ENCODE data around the gene ATP11A.
"Not testable (repeated sequence)": the region's sequence is repeated elsewhere in the genome, so short reads cannot be mapped to it uniquely, and the experiment has no call there.

Gene ATP11A

GRCh38 chr13:112672651-112673284 is 17.1 kb upstream of the ATP11A start:
- H3K4me2 ChIP-seq (ENCODE audit: low read length) = no peak overlapping the region
- no peak overlapping the region for H3K27ac ChIP-seq (ENCODE audit: low read depth, low read length)
- H2AK5ac ChIP-seq (ENCODE audit: low read length) = no peak overlapping the region
- no peak overlapping the region for H3K4me3 ChIP-seq (ENCODE audit: low read length)
- H3K9ac ChIP-seq (ENCODE audit: low read length) = no peak overlapping the region
- no peak overlapping the region for H2BK120ac ChIP-seq (ENCODE audit: low read depth, low read length)
- no peaks in the 10 kb centered on the region for H3K79me2 ChIP-seq (ENCODE audit: control insufficient read depth, insufficient read depth, low read length)
- no peaks in the 10 kb centered on the region for H3K79me1 ChIP-seq (ENCODE audit: low read length)
- no peaks in the 10 kb centered on the region for H3K4me1 ChIP-seq (ENCODE audit: control insufficient read depth, low read depth, low read length)
- H3K27me3 ChIP-seq (ENCODE audit: insufficient read depth, low read length, poor library complexity) = no peaks in the 10 kb centered on the region
- H3K56ac ChIP-seq (ENCODE audit: low read length) = peak overlapping the region; percentile 31
- H3K36me3 ChIP-seq (ENCODE audit: control insufficient read depth, insufficient read depth, low read length) = no peaks in the 10 kb centered on the region
- no peak overlapping the region for H4K5ac ChIP-seq (ENCODE audit: low read length)
- no peak overlapping the region for H3K23ac ChIP-seq (ENCODE audit: low read length)
- no peak for DNase-seq
- no peak overlapping the region for H3K18ac ChIP-seq (ENCODE audit: low read length)
- H3K4ac ChIP-seq (ENCODE audit: low read depth, low read length) = no peak overlapping the region
- no peak overlapping the region for H2BK15ac ChIP-seq (replicated peaks; ENCODE audit: low read depth)
- H2BK5ac ChIP-seq (ENCODE audit: low read length) = no peak overlapping the region
- no CpG with 5 or more reads among the region's 8 CpGs for WGBS (ENCODE audit: extremely low coverage, insufficient coverage, low lambda C conversion rate)
- no peak overlapping the region for H4K8ac ChIP-seq (ENCODE audit: low read depth, low read length)

GRCh38 chr13:112674412-112675365 is 15.1 kb upstream of the ATP11A start:
- H4K5ac ChIP-seq (ENCODE audit: low read length) = no peak overlapping the region
- no peak overlapping the region for H2BK5ac ChIP-seq (ENCODE audit: low read length)
- H2BK120ac ChIP-seq (ENCODE audit: low read depth, low read length) = no peak overlapping the region
- H3K56ac ChIP-seq (ENCODE audit: low read length) = no peak overlapping the region
- no peak overlapping the region for H3K4me2 ChIP-seq (ENCODE audit: low read length)
- H3K36me3 ChIP-seq (ENCODE audit: control insufficient read depth, insufficient read depth, low read length) = no peaks in the 10 kb centered on the region
- no CpG with 5 or more reads among the region's 15 CpGs for WGBS (ENCODE audit: extremely low coverage, insufficient coverage, low lambda C conversion rate)
- no peaks in the 10 kb centered on the region for H3K79me1 ChIP-seq (ENCODE audit: low read length)
- H2AK5ac ChIP-seq (ENCODE audit: low read length) = no peak overlapping the region
- DNase-seq = no peak
- H3K18ac ChIP-seq (ENCODE audit: low read length) = no peak overlapping the region
- no peaks in the 10 kb centered on the region for H3K4me1 ChIP-seq (ENCODE audit: control insufficient read depth, low read depth, low read length)
- no peak overlapping the region for H3K23ac ChIP-seq (ENCODE audit: low read length)
- H3K79me2 ChIP-seq (ENCODE audit: control insufficient read depth, insufficient read depth, low read length) = no peaks in the 10 kb centered on the region
- no peak overlapping the region for H3K27ac ChIP-seq (ENCODE audit: low read depth, low read length)
- no peak overlapping the region for H3K4me3 ChIP-seq (ENCODE audit: low read length)
- H2BK15ac ChIP-seq (replicated peaks; ENCODE audit: low read depth) = no peak overlapping the region
- H3K4ac ChIP-seq (ENCODE audit: low read depth, low read length) = no peak overlapping the region
- no peak overlapping the region for H3K9ac ChIP-seq (ENCODE audit: low read length)
- H4K8ac ChIP-seq (ENCODE audit: low read depth, low read length) = no peak overlapping the region
- no peaks in the 10 kb centered on the region for H3K27me3 ChIP-seq (ENCODE audit: insufficient read depth, low read length, poor library complexity)

GRCh38 chr13:112675366-112675756 is 14.5 kb upstream of the ATP11A start:
- no CpG with 5 or more reads among the region's 7 CpGs for WGBS (ENCODE audit: extremely low coverage, insufficient coverage, low lambda C conversion rate)
- no peak overlapping the region for H4K5ac ChIP-seq (ENCODE audit: low read length)

GRCh38 chr13:112677421-112677962 is 12.3 kb upstream of the ATP11A start:
- not testable (repeated sequence) for H3K79me2 ChIP-seq (ENCODE audit: control insufficient read depth, insufficient read depth, low read length); H2BK120ac ChIP-seq (ENCODE audit: low read depth, low read length); H3K27me3 ChIP-seq (ENCODE audit: insufficient read depth, low read length, poor library complexity); H3K4me2 ChIP-seq (ENCODE audit: low read length); H2BK15ac ChIP-seq (replicated peaks; ENCODE audit: low read depth); H3K56ac ChIP-seq (ENCODE audit: low read length); DNase-seq; H3K4me3 ChIP-seq (ENCODE audit: low read length); H3K23ac ChIP-seq (ENCODE audit: low read length); H3K9ac ChIP-seq (ENCODE audit: low read length); H4K8ac ChIP-seq (ENCODE audit: low read depth, low read length); H3K79me1 ChIP-seq (ENCODE audit: low read length); H3K18ac ChIP-seq (ENCODE audit: low read length); H2AK5ac ChIP-seq (ENCODE audit: low read length); H3K27ac ChIP-seq (ENCODE audit: low read depth, low read length); H3K36me3 ChIP-seq (ENCODE audit: control insufficient read depth, insufficient read depth, low read length); H4K5ac ChIP-seq (ENCODE audit: low read length); H2BK5ac ChIP-seq (ENCODE audit: low read length); H3K4ac ChIP-seq (ENCODE audit: low read depth, low read length); H3K4me1 ChIP-seq (ENCODE audit: control insufficient read depth, low read depth, low read length)
- WGBS (ENCODE audit: extremely low coverage, insufficient coverage, low lambda C conversion rate) = no CpG with 5 or more reads among the region's 9 CpGs

More at GRCh38 chr13:112675366-112675756, 14.5 kb upstream of the ATP11A start:
- no peak overlapping the region for H3K4me3 ChIP-seq (ENCODE audit: low read length)
- no peaks in the 10 kb centered on the region for H3K27me3 ChIP-seq (ENCODE audit: insufficient read depth, low read length, poor library complexity)
- no peak overlapping the region for H2BK120ac ChIP-seq (ENCODE audit: low read depth, low read length)
- no peak overlapping the region for H3K56ac ChIP-seq (ENCODE audit: low read length)
- H3K79me2 ChIP-seq (ENCODE audit: control insufficient read depth, insufficient read depth, low read length) = no peaks in the 10 kb centered on the region
- no peaks in the 10 kb centered on the region for H3K79me1 ChIP-seq (ENCODE audit: low read length)
- H3K36me3 ChIP-seq (ENCODE audit: control insufficient read depth, insufficient read depth, low read length) = no peaks in the 10 kb centered on the region
- no peak overlapping the region for H3K27ac ChIP-seq (ENCODE audit: low read depth, low read length)
- DNase-seq = no peak
- no peak overlapping the region for H3K4ac ChIP-seq (ENCODE audit: low read depth, low read length)
- no peaks in the 10 kb centered on the region for H3K4me1 ChIP-seq (ENCODE audit: control insufficient read depth, low read depth, low read length)
- H3K23ac ChIP-seq (ENCODE audit: low read length) = no peak overlapping the region
- no peak overlapping the region for H3K4me2 ChIP-seq (ENCODE audit: low read length)
- no peak overlapping the region for H4K8ac ChIP-seq (ENCODE audit: low read depth, low read length)
- no peak overlapping the region for H3K18ac ChIP-seq (ENCODE audit: low read length)
- no peak overlapping the region for H2BK5ac ChIP-seq (ENCODE audit: low read length)
- H2BK15ac ChIP-seq (replicated peaks; ENCODE audit: low read depth) = no peak overlapping the region
- no peak overlapping the region for H2AK5ac ChIP-seq (ENCODE audit: low read length)
- no peak overlapping the region for H3K9ac ChIP-seq (ENCODE audit: low read length)

GRCh38 chr13:112679381-112679780 is 10.5 kb upstream of the ATP11A start:
- Histone ChIP-seq H3K79me1 (ENCODE audit: low read length) (no peaks in the 10 kb centered on the region), H2BK5ac (ENCODE audit: low read length) (no peak overlapping the region), H3K36me3 (ENCODE audit: control insufficient read depth, insufficient read depth, low read length) (no peaks in the 10 kb centered on the region), H3K56ac (ENCODE audit: low read length) (no peak overlapping the region), H3K4ac (ENCODE audit: low read depth, low read length) (no peak overlapping the region), H3K27me3 (ENCODE audit: insufficient read depth, low read length, poor library complexity) (no peaks in the 10 kb centered on the region), H3K23ac (ENCODE audit: low read length) (no peak overlapping the region), H3K4me3 (ENCODE audit: low read length) (no peak overlapping the region), H2BK15ac (replicated peaks; ENCODE audit: low read depth) (no peak overlapping the region), H3K79me2 (ENCODE audit: control insufficient read depth, insufficient read depth, low read length) (no peaks in the 10 kb centered on the region), H4K8ac (ENCODE audit: low read depth, low read length) (no peak overlapping the region), H2AK5ac (ENCODE audit: low read length) (no peak overlapping the region), H4K5ac (ENCODE audit: low read length) (no peak overlapping the region), H3K4me2 (ENCODE audit: low read length) (no peak overlapping the region), H3K27ac (ENCODE audit: low read depth, low read length) (no peak overlapping the region), H2BK120ac (ENCODE audit: low read depth, low read length) (no peak overlapping the region), H3K4me1 (ENCODE audit: control insufficient read depth, low read depth, low read length) (no peaks in the 10 kb centered on the region), H3K18ac (ENCODE audit: low read length) (no peak overlapping the region), H3K9ac (ENCODE audit: low read length) (no peak overlapping the region)
- no peak for DNase-seq
- no CpG with 5 or more reads among the region's 17 CpGs for WGBS (ENCODE audit: extremely low coverage, insufficient coverage, low lambda C conversion rate)
